OCI-LY7 (cell line): ENCODE data around the gene GTPBP2. TPM values are rescaled to one million over a fixed set of nuclear protein-coding genes. Genes with fewer than 3 reads are reported as not detected.

Experiments
- Bru-seq: library from RNA; stranded (reverse); fragments of 400-500 nt; gene quantifications from one replicate; lab custom pipeline; 2021; lab: Mats Ljungman, UMichigan
- BruChase-seq, 2 experiments: library from RNA; stranded (reverse); fragments of 400-500 nt; gene quantifications; one replicate each; lab custom pipeline; 2021; lab: Mats Ljungman, UMichigan
- BruUV-seq: library from RNA; stranded (reverse); fragments of 400-500 nt; replicated peaks from 2 replicates; lab custom pipeline; 2021; lab: Mats Ljungman, UMichigan
- CTCF ChIA-PET: fragments of 300-600 bp; sonication (Branson Sonifier 250); formaldehyde crosslinking; loops from one replicate; lab custom pipeline; 2022; ENCODE audit warnings: antibody characterized with exemption; ENCODE audit not compliant: unreplicated experiment; lab: Charles Lee
- POLR2A ChIA-PET: fragments of 300-600 bp; sonication (Branson Sonifier 250); formaldehyde crosslinking; loops from one replicate; lab custom pipeline; 2022; ENCODE audit warnings: antibody characterized with exemption; lab: Charles Lee
- DNase-seq: peaks from one replicate; pipeline ENCODE4 v3.0.0-alpha.2; 2015; ENCODE audit warnings: low spot score
- H2AFZ ChIP-seq: fragments of 200-600 bp; sonication (generic), shearing (Covaris generic); 2 replicates; pipeline ENCODE4 v1.6.1; 2014; ENCODE audit warnings: mild to moderate bottlenecking, antibody characterized with exemption, low read length, moderate library complexity
- H3K27ac ChIP-seq: fragments of 200-600 bp; sonication (generic); 2 replicates; pipeline ENCODE4 v1.5.1; 2014; ENCODE audit warnings: mixed run types, low read depth, mild to moderate bottlenecking, moderate library complexity, low read length, inconsistent platforms; ENCODE audit not compliant: poor library complexity, severe bottlenecking
- H3K36me3 ChIP-seq: fragments of 200-600 bp; sonication (generic); 2 replicates; pipeline ENCODE4 v1.6.1; 2014; ENCODE audit warnings: mild to moderate bottlenecking, antibody characterized with exemption, low read length, moderate library complexity, mixed read lengths; ENCODE audit not compliant: insufficient read depth
- H3K4me1 ChIP-seq: fragments of 200-600 bp; sonication (generic); 2 replicates; pipeline ENCODE4 v1.5.1; 2014; ENCODE audit warnings: mild to moderate bottlenecking, low read length; ENCODE audit not compliant: insufficient read depth, poor library complexity, severe bottlenecking
- H3K4me2 ChIP-seq: fragments of 200-600 bp; sonication (generic); 2 replicates; pipeline ENCODE4 v1.6.1; 2014; ENCODE audit warnings: mild to moderate bottlenecking, low read length
- H3K4me3 ChIP-seq: fragments of 200-600 bp; sonication (generic); 2 replicates; pipeline ENCODE4 v1.5.1; 2014; ENCODE audit warnings: mild to moderate bottlenecking, low read depth, low read length; ENCODE audit not compliant: poor library complexity, severe bottlenecking
- H3K79me2 ChIP-seq: fragments of 200-600 bp; sonication (generic); 2 replicates; pipeline ENCODE4 v1.6.1; 2016; ENCODE audit warnings: low read depth, mild to moderate bottlenecking, low read length, moderate library complexity, mixed read lengths; ENCODE audit not compliant: insufficient read depth
- H3K9me2 ChIP-seq: fragments of 200-600 bp; sonication (generic); 2 replicates; pipeline ENCODE4 v1.6.1; 2016; ENCODE audit warnings: mild to moderate bottlenecking, low read length, mixed read lengths; ENCODE audit not compliant: insufficient read depth
- H3K9me3 ChIP-seq: fragments of 200-600 bp; sonication (generic); 2 replicates; pipeline ENCODE4 v1.6.1; 2014; ENCODE audit warnings: mild to moderate bottlenecking, mixed run types, low read length, mixed read lengths
- H4K20me1 ChIP-seq: fragments of 200-600 bp; sonication (generic); 2 replicates; pipeline ENCODE4 v1.6.1; 2014; ENCODE audit warnings: mild to moderate bottlenecking, antibody characterized with exemption, low read length, moderate library complexity, mixed read lengths; ENCODE audit not compliant: insufficient read depth
- EZH2phosphoT487 ChIP-seq: fragments of 200-600 bp; sonication (generic); IDR thresholded peaks from 2 replicates; pipeline ENCODE4 v1.6.1; 2018; ENCODE audit warnings: low read depth, borderline replicate concordance, mild to moderate bottlenecking, mixed run types, antibody characterized with exemption, low read length, moderate library complexity, mixed read lengths
- intact Hi-C: fragments of 100-400 bp; cut with micrococcal nuclease; formaldehyde crosslinking; loops from one replicate; pipeline ENCODE4 v1.10.0; 2022; ENCODE audit not compliant: unreplicated experiment
- long read RNA-seq: library from polyadenylated mRNA; stranded (forward); transcript quantifications from one replicate; pipeline ENCODE4 v2.0.0, GENCODE V29; 2022
- total RNA-seq, 2 experiments: library from RNA; depleted of rRNA in 1 of 2; stranded (reverse); fragments of >200 nt in 1 of 2; shearing (Covaris generic) in 1 of 2; gene quantifications; 2 replicates each; pipeline ENCODE4 v1.2.3, GENCODE V29; 2014 to 2022
- TF ChIP-seq, protein P1 (sequence below): fragments of 200-600 bp; sonication (generic); conservative IDR thresholded peaks from 2 replicates; pipeline ENCODE4 v1.5.1; 2014; ENCODE audit warnings: mild to moderate bottlenecking, antibody characterized with exemption, low read length, moderate library complexity, mixed read lengths

GTPBP2 gene
- total RNA-seq (2014; rRNA removed; shearing (Covaris generic)) (64.8 and 72.4 TPM in 2 replicates), total RNA-seq (2022) (86.5 and 90.0 TPM in 2 replicates), Bru-seq, nascent RNA (percentile 78 among the genes with signal in this experiment), BruChase-seq, experiment 1, labeled RNA remaining after a 6-hour chase (percentile 78 among the genes with signal in this experiment), BruChase-seq, experiment 2, labeled RNA remaining after a 2-hour chase (percentile 85 among the genes with signal in this experiment)
- long read RNA-seq, transcript GTPBP2-202 (12 exons, 2,933 nt), result major isoform, 5 of 124 reads
- long read RNA-seq, partial matches to known transcripts, result 12 of 124 reads
- long read RNA-seq, other reads (novel, unspliced or antisense), result 106 of 124 reads

- Histone ChIP-seq H2AFZ (peak within 1 kb of the TSS; percentile 71; the same call in 1 of the 2 replicates), H3K27ac (peak within 1 kb of the TSS; percentile 95), H3K36me3 (peaks cover 33% of the 10 kb centered on the region), H3K79me2 (peaks cover 19% of the 10 kb centered on the region; the same call in 1 of the 2 replicates), H3K4me1 (peaks cover 46% of the 10 kb centered on the region), H3K4me3 (peak within 1 kb of the TSS; percentile 91), H4K20me1 (no peaks in the 10 kb centered on the region), H3K4me2 (peak within 1 kb of the TSS; percentile 92), H3K9me3 (no peaks in the 10 kb centered on the region), H3K9me2 (no peaks in the 10 kb centered on the region)
- ChIA-PET POLR2A (interaction anchor here (0.5 to 2.5 kb wide), 21 partner anchors 8 to 252 kb away, joined by 3 to 9 read pairs (median 4); partner anchors contain the start of genes ABCC10, POLR1C, VEGFA and YIPF3), CTCF (no interaction called here)
- TF ChIP-seq, protein P1, sequence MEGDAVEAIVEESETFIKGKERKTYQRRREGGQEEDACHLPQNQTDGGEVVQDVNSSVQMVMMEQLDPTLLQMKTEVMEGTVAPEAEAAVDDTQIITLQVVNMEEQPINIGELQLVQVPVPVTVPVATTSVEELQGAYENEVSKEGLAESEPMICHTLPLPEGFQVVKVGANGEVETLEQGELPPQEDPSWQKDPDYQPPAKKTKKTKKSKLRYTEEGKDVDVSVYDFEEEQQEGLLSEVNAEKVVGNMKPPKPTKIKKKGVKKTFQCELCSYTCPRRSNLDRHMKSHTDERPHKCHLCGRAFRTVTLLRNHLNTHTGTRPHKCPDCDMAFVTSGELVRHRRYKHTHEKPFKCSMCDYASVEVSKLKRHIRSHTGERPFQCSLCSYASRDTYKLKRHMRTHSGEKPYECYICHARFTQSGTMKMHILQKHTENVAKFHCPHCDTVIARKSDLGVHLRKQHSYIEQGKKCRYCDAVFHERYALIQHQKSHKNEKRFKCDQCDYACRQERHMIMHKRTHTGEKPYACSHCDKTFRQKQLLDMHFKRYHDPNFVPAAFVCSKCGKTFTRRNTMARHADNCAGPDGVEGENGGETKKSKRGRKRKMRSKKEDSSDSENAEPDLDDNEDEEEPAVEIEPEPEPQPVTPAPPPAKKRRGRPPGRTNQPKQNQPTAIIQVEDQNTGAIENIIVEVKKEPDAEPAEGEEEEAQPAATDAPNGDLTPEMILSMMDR, result no peak
- no peak for TF ChIP-seq EZH2phosphoT487
- intact Hi-C loops, result loop anchor here (1.0 to 2.0 kb wide), 2 partner anchors 53 to 142 kb away; partner anchors contain the start of genes POLH, VEGFA and XPO5
- DNase-seq, result peak; percentile 99
- no TSS peak for BruUV-seq
Observed at GRCh38 chr6:43629104-43629504, at the start of gene GTPBP2. TSS of gene GTPBP2 (minus strand) at chr6:43629264. CDS start at chr6:43629162, 102 bp downstream.

GRCh38 chr6:43678341-43678740 is 49.3 kb upstream of the GTPBP2 start:
- ChIA-PET POLR2A (interaction anchor here (0.6 kb wide), 1 partner anchor 87 kb away, joined by 3 read pairs; no protein-coding TSS in a partner anchor), CTCF (no interaction called here)
- intact Hi-C loops, result no loop called here
- TF ChIP-seq, protein P1, result no peak
- TF ChIP-seq EZH2phosphoT487, result no peak
- Histone ChIP-seq H3K36me3 (peaks cover 97% of the 10 kb centered on the region), H3K4me2 (no peak overlapping the region), H3K4me3 (no peak overlapping the region), H3K79me2 (peaks cover 22% of the 10 kb centered on the region), H3K4me1 (peaks cover under 1% of the 10 kb centered on the region), H4K20me1 (peaks cover 4% of the 10 kb centered on the region; the same call in 1 of the 2 replicates), H3K9me2 (no peaks in the 10 kb centered on the region), H3K9me3 (no peaks in the 10 kb centered on the region), H2AFZ (no peak overlapping the region), H3K27ac (no peak overlapping the region)
- no peak for DNase-seq
- BruUV-seq, result no TSS peak
